Limb (tissue), 2 donors: ENCODE results near the gene FOXO3B.
"Not testable (repeated sequence)": the region's sequence is repeated elsewhere in the genome, so short reads cannot be mapped to it uniquely, and the experiment has no call there.

Experiments
- DNase-seq, 2 donors: peaks; one replicate each; pipeline ENCODE4 v3.0.0-alpha.2; 2016; ENCODE audit errors: extremely low spot score in 2 of 2

The FOXO3B gene

GRCh38 chr17:18661924-18662624, 20.0 kb downstream of the FOXO3B start:
- not testable (repeated sequence) for DNase-seq

DNA sequence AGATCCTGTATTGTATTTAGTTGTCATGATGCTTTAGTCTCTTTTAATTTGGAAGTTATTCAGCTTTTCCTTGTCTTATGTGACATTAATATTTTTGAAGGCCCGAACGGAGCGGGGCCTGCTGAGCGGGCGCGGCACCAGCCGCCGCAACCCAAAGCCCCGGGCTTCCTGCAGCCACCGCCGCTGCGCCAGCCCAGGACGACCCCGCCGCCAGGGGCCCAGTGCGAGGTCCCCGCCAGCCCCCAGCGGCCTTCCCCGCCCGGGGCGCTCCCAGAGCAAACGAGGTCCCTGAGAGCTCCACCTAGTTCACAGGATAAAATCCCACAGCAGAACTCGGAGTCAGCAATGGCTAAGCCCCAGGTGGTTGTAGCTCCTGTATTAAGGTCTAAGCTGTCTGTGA, 32.0 kb downstream of the FOXO3B start:
- not testable (repeated sequence) for DNase-seq

DNA sequence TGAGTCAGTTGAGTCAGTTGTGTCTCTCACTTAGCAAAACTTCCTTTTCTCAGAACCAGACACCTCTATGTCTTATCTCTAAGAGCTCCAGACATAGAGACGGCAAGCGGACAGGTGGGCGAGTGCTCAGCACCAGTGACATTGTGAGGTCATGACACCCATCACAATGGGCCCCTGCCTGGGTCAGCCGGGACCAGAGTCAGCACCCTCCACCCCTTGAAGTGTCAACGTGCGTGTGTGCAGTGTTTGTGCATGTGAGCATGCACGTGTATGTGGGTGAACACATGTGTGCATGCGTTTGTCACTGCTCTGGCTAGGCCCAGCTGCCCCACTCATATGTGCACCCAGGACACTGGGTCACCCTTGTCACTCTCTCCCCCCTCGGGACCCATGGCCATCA, 37.8 kb downstream of the FOXO3B start, which contains the start of gene TBC1D28:
TSS of gene TBC1D28 (minus strand) at position 101 of the 400 bp plus-strand sequence. CDS start 3,039 bp downstream, outside the sequence.
- DNase-seq, result not testable (repeated sequence)

DNA sequence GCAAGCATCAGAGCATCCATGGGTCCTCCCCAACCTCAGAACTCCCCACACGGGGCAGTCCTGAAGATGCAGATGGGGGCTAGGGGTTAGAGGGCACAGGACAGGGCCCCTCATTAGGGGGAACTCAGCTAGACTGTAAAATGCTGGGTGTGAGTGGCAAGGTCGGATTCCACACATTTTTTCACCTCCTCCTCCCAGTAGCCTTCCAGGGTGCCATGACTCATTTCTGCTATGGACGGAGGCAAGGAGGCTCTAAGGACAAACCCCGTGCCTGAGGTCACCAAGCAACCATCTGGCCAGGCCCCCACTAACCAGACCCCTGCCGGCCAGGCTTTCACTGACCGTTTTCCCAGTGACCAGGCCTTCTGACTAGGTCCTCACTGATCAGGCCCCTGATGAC, 39.0 kb downstream of the FOXO3B start:
- DNase-seq, result not testable (repeated sequence)

DNA sequence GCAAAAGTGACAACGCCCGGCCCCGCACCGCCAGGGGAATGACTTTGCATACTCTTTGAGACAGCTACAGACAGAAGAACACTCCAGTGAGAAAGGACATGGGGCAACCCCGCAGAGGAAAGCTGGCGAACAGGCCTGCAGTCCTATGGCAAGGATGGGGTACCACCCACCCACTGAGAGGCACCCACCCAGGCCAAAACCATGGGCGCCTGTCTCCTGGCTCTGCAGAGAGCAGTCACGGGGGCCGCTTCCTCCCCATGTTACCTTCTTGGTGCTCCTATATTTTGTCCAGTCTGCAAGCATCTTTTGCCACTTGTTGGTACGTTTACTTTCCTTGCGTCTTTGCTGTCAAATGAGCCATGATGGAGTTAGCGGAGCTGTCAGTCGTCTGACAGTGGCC, 43.8 kb downstream of the FOXO3B start:
- DNase-seq, result not testable (repeated sequence)

GRCh38 chr17:18636237-18636636, 45.9 kb downstream of the FOXO3B start:
- DNase-seq, result not testable (repeated sequence)

- DNase-seq, result not testable (repeated sequence)
These were observed 46.3 kb downstream of the FOXO3B start for GRCh38 chr17:18635773-18636172.

DNA sequence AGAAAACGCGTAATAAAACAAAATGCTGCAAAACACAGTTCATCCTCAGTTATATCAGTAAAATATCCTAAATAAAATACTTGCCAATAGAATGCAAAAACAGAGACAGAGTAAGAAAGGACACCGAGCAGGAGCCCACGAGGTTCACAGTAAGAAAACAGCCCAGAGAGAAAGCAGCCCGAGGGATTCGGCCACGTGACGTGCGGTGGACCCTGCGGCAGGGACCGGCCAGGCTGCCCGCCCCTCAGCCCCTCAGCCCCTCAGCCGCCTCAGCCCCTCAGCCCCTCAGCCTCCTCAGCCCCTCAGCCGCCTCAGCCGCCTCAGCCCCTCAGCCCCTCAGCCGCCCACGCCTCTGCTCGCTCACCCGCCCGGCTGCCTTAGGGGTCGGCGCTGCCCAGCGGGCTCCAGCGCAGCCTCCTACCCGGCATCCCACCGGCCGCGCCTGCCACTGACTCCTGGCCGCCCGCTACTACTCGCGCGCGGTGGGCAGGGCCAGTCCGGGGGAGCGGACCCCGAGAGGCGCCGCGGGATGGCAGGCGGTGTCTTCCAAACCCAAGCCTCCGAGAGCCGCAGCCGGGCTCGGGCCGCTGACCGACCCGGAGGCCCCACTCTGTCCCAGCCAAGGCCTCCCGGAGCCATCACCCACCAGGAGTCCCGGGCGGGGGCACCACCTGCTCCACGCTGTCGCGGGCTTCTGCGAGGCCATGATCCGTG, 47.4 kb downstream of the FOXO3B start:
- DNase-seq, result peak in 1 of 2 donors; percentile 47
